HepG2 (cell line): ENCODE results near the gene KIFC1. TPM values are rescaled to one million over a fixed set of nuclear protein-coding genes. Genes with fewer than 3 reads are reported as not detected.
A peak's percentile ranks its signal among the peaks of the same experiment; 100 is the strongest.

ENCODE experiments used
- AGO1 ChIP-seq: fragments of 200-400 bp; formaldehyde crosslinking; IDR thresholded peaks from 2 replicates; pipeline ENCODE4 v1.6.1; 2017; ENCODE audit warnings: mild to moderate bottlenecking, low read depth, low read length, moderate library complexity; ENCODE audit not compliant: poor library complexity, severe bottlenecking
- CSRNP1 ChIP-seq: sonication (generic); formaldehyde crosslinking; IDR thresholded peaks from 2 replicates; pipeline ENCODE4 v1.8.1; 2023; ENCODE audit warnings: mild to moderate bottlenecking, missing genetic modification reagents
- DMAP1 ChIP-seq: IDR thresholded peaks from 2 replicates; pipeline ENCODE4 v1.6.1; 2016
- EEA1 ChIP-seq: sonication (generic); formaldehyde crosslinking; IDR thresholded peaks from 2 replicates; pipeline ENCODE4 v1.5.1; 2020; ENCODE audit warnings: mild to moderate bottlenecking, missing genetic modification reagents, borderline replicate concordance
- ERF ChIP-seq: IDR thresholded peaks from 2 replicates; pipeline ENCODE4 v1.6.1; 2018; ENCODE audit warnings: missing biosample characterization, missing genetic modification reagents
- GPN1 ChIP-seq: sonication (generic); formaldehyde crosslinking; IDR thresholded peaks from 2 replicates; pipeline ENCODE4 v1.5.1; 2020; ENCODE audit warnings: missing genetic modification reagents, borderline replicate concordance
- IKZF5 ChIP-seq: IDR thresholded peaks from 2 replicates; pipeline ENCODE4 v1.6.1; 2018; ENCODE audit warnings: missing genetic modification reagents, mild to moderate bottlenecking, missing compliant biosample characterization
- MAFK ChIP-seq, 2 experiments: IDR thresholded peaks in 1 of 2; conservative IDR thresholded peaks in 1 of 2; 2 replicates each; pipeline ENCODE4 v1.6.1; 2011; ENCODE audit warnings: improper control_type of control experiment in 2 of 2, low read length in 2 of 2
- MLXIP ChIP-seq: sonication (generic); formaldehyde crosslinking; IDR thresholded peaks from 2 replicates; pipeline ENCODE4 v1.9.0; 2021; ENCODE audit warnings: missing genetic modification reagents, borderline replicate concordance
- SAFB2 ChIP-seq: sonication (generic); formaldehyde crosslinking; IDR thresholded peaks from 2 replicates; pipeline ENCODE4 v1.5.1; 2020; ENCODE audit warnings: missing genetic modification reagents, low read depth, mild to moderate bottlenecking, borderline replicate concordance
- SOX13 ChIP-seq, 3 experiments: fragments of 450-650 bp in 1 of 3; sonication (generic) in 1 of 3; formaldehyde crosslinking in 1 of 3; IDR thresholded peaks in 2 of 3; conservative IDR thresholded peaks in 1 of 3; 2 replicates each; pipeline versions ENCODE4 v1.5.0 to v1.6.1; 2016 to 2020; ENCODE audit warnings: antibody characterized with exemption in 1 of 3, mild to moderate bottlenecking in 1 of 3, missing compliant biosample characterization in 1 of 3, missing genetic modification reagents in 1 of 3, moderate library complexity in 1 of 3
- THAP8 ChIP-seq: sonication (generic); formaldehyde crosslinking; IDR thresholded peaks from 2 replicates; pipeline ENCODE4 v1.5.1; 2020; ENCODE audit warnings: missing genetic modification reagents, mild to moderate bottlenecking, borderline replicate concordance
- ZBTB38 ChIP-seq: sonication (generic); formaldehyde crosslinking; IDR thresholded peaks from 2 replicates; pipeline ENCODE4 v1.5.1; 2020; ENCODE audit warnings: mild to moderate bottlenecking, missing genetic modification reagents
- ZBTB46 ChIP-seq: sonication (generic); formaldehyde crosslinking; IDR thresholded peaks from 2 replicates; pipeline ENCODE4 v1.4.0; 2020; ENCODE audit warnings: mild to moderate bottlenecking, missing genetic modification reagents, borderline replicate concordance
- ZFX ChIP-seq: sonication (generic); formaldehyde crosslinking; IDR thresholded peaks from 2 replicates; pipeline ENCODE4 v1.4.0; 2020; ENCODE audit warnings: mild to moderate bottlenecking, low read depth, missing genetic modification reagents, moderate library complexity
- ZNF253 ChIP-seq: sonication (generic); formaldehyde crosslinking; IDR thresholded peaks from 2 replicates; pipeline ENCODE4 v1.8.0; 2022; ENCODE audit warnings: mild to moderate bottlenecking, missing genetic modification reagents, borderline replicate concordance
- ZNF34 ChIP-seq: sonication (generic); formaldehyde crosslinking; IDR thresholded peaks from 2 replicates; pipeline ENCODE4 v1.4.0; 2020; ENCODE audit warnings: mild to moderate bottlenecking, missing genetic modification reagents, borderline replicate concordance
- ZNF550 ChIP-seq: sonication (generic); formaldehyde crosslinking; IDR thresholded peaks from 2 replicates; pipeline ENCODE4 v1.4.0; 2020; ENCODE audit warnings: mild to moderate bottlenecking, missing genetic modification reagents, borderline replicate concordance
- polyA plus RNA-seq, 8 experiments: library from polyadenylated mRNA; depleted of rRNA in 3 of 8; stranded (reverse) in 7 of 8; unstranded in 1 of 8; fragments of >200 nt; fragmentation: Illumina TruSeq in 4 of 8; extraction: Trizol in 4 of 8; gene quantifications; 2 replicates each; pipeline versions ENCODE4 v1.2.1 to v1.2.3, GENCODE V29; 2011 to 2016; ENCODE audit warnings: low read depth in 4 of 8, missing spikeins in 1 of 8, mixed read lengths in 1 of 8; ENCODE audit not compliant: insufficient read depth in 1 of 8
- total RNA-seq, 5 experiments: library from RNA; depleted of rRNA; stranded (reverse); fragments of >200 nt; fragmentation: Illumina TruSeq; extraction: Trizol; gene quantifications; 2 replicates each; pipeline ENCODE4 v1.2.3, GENCODE V29; 2016; ENCODE audit warnings: low read depth in 1 of 5

The KIFC1 gene
- total and polyA plus RNA-seq, 2 of the 13 experiments (the other 11 are each of a cell fraction or from before 2014, with no cell fraction given) = 25.0 to 45.5 TPM

GRCh38 chr6:33428224-33428965 lies 36.8 kb downstream of the KIFC1 start (continued):
- TF ChIP-seq EEA1 (CRISPR knock-in tag) (0 out of 2 replicates have a peak, but pooled peaks have one; percentile 80), SAFB2 (CRISPR knock-in tag) (peak; percentile 78; the same call in 1 of the 2 replicates), MLXIP (CRISPR knock-in tag) (no peak), MAFK (conservative IDR thresholded peaks at IDR 0.05 in 1 of 2, IDR thresholded peaks at IDR 0.05 in 1 of 2; ENCODE audit: low read length in 2 of 2) (no peak), THAP8 (CRISPR knock-in tag) (no peak), AGO1 (no peak), ZBTB38 (peak; percentile 76), DMAP1 (CRISPR knock-in tag) (peak; percentile 38; the same call in 1 of the 2 replicates), ERF (0 out of 2 replicates have a peak, but pooled peaks have one; percentile 20), ZNF34 (CRISPR knock-in tag) (no peak), SOX13 (IDR thresholded peaks at IDR 0.05) (no peak), SOX13 (CRISPR knock-in tag; conservative IDR thresholded peaks at IDR 0.05 in 1 of 2, IDR thresholded peaks at IDR 0.05 in 1 of 2) (0 out of 4 replicates have a peak, but pooled peaks of 1 of the 2 experiments have one; percentile 3), ZNF253 (CRISPR knock-in tag) (peak; percentile 82; the same call in 1 of the 2 replicates), GPN1 (CRISPR knock-in tag) (no peak), ZNF550 (CRISPR knock-in tag) (0 out of 2 replicates have a peak, but pooled peaks have one; percentile 75), ZFX (peak; percentile 45), ZBTB46 (CRISPR knock-in tag) (no peak), CSRNP1 (0 out of 2 replicates have a peak, but pooled peaks have one; percentile 36), IKZF5 (CRISPR knock-in tag) (peak; percentile 19; the same call in 1 of the 2 replicates)
